HG03280 (cell line): ENCODE data around the gene ABCB8.
"Not testable (repeated sequence)": the region's sequence is repeated elsewhere in the genome, so short reads cannot be mapped to it uniquely, and the experiment has no call there.

ENCODE experiments used
- ATAC-seq: cut with Tn5 transposase; IDR thresholded peaks from one replicate; pipeline ENCODE4 v1.9.1; 2021; ENCODE audit warnings: mild to moderate bottlenecking, moderate library complexity; ENCODE audit not compliant: unreplicated experiment

Gene ABCB8

GRCh38 chr7:151034312-151035025 is 6.2 kb downstream of the ABCB8 start:
- ATAC-seq: no peak

- ATAC-seq: no peak
These were observed 6.9 kb downstream of the ABCB8 start for GRCh38 chr7:151035026-151035717.

- no peak for ATAC-seq
These were observed 7.7 kb downstream of the ABCB8 start for GRCh38 chr7:151035902-151036301.

GRCh38 chr7:151038951-151039849 is 10.9 kb downstream of the ABCB8 start:
- no peak for ATAC-seq

GRCh38 chr7:151039850-151040548 is 11.7 kb downstream of the ABCB8 start:
- no peak for ATAC-seq

GRCh38 chr7:151040616-151041375 is 12.5 kb downstream of the ABCB8 start:
- ATAC-seq: no peak

GRCh38 chr7:151043449-151043848 is 15.2 kb downstream of the ABCB8 start:
- ATAC-seq: not testable (repeated sequence)

- no peak for ATAC-seq
These were observed 15.7 kb downstream of the ABCB8 start for GRCh38 chr7:151043959-151044358.

- no peak for ATAC-seq
These were observed 17.0 kb downstream of the ABCB8 start for GRCh38 chr7:151045262-151045661.

GRCh38 chr7:151045967-151046366 is 17.7 kb downstream of the ABCB8 start:
- no peak for ATAC-seq

- no peak for ATAC-seq
These were observed 18.6 kb downstream of the ABCB8 start for GRCh38 chr7:151046603-151047573.

- no peak for ATAC-seq
These were observed 19.9 kb downstream of the ABCB8 start, which contains the start of gene ASIC3 for GRCh38 chr7:151047976-151048815. TSS of gene ASIC3 (plus strand) at chr7:151048531. CDS start at chr7:151048886, 355 bp downstream.

GRCh38 chr7:151048911-151049463 is 20.7 kb downstream of the ABCB8 start:
- no peak for ATAC-seq

GRCh38 chr7:151051108-151051507 is 22.9 kb downstream of the ABCB8 start:
- no peak for ATAC-seq

- ATAC-seq: no peak
These were observed 24.8 kb downstream of the ABCB8 start for GRCh38 chr7:151053096-151053495.

- no peak for ATAC-seq
These were observed 25.5 kb downstream of the ABCB8 start for GRCh38 chr7:151053751-151054150.

- ATAC-seq: no peak
These were observed 28.0 kb downstream of the ABCB8 start for GRCh38 chr7:151056283-151056665.
